ENCODE data around the gene SLCO2A1.
A peak's percentile ranks its signal among the peaks of the same experiment; 100 is the strongest.

- TF ChIP-seq CTCF (conservative IDR thresholded peaks at IDR 0.05 in 1 of 2, IDR thresholded peaks at IDR 0.05 in 1 of 2; ENCODE audit: low read depth in 1 of 2, low read length in 2 of 2) (peak in 1 of 2 donors; percentile 26), EZH2 (IDR thresholded peaks at IDR 0.05; ENCODE audit: low read length, missing control alignments) (no peak)
Measured at GRCh38 chr3:134059671-134060560, 30.2 kb upstream of the SLCO2A1 start.

Measured in fibroblast of lung (primary cell).